ENCODE measurements around the gene KDM4F. TPM values are rescaled to one million over a fixed set of nuclear protein-coding genes. Genes with fewer than 3 reads are reported as not detected.

KDM4F gene
- total and polyA plus RNA-seq, 2 donors (not counting 3 experiments of a cell fraction or from before 2014, with no cell fraction given) = not detected

DNA sequence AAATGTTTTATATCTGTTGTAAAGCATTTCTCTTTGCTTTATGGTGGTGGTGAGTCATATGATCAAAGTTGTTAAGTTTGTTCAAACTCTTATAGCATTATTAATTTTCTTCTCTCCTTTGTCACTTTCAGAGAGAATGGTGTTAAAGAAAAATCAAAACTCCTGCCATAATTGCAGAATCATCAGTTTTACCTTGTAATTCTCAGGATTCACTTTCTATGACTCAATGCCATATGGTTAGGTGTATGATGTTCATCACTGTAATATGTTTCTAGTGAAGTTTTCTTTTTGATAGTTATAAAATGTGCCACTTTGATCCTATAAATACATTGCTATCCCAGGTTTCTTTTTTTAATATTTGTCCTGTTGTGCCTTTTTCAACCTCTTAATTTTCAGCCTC lies 37.8 kb upstream of the KDM4F start:
- FAIRE-seq (no peak), DNase-seq (ENCODE audit: low read depth, low spot score) (no peak)
- ChIA-PET CTCF (no interaction called here), POLR2A (no interaction called here)
- H3K9ac ChIP-seq (replicated peaks; ENCODE audit: extremely low read depth, insufficient read depth, low read length) = no peak overlapping the region
- no peaks in the 10 kb centered on the region for H3K9me3 ChIP-seq (replicated peaks; ENCODE audit: control insufficient read depth, insufficient read depth, low read length)
- no peaks in the 10 kb centered on the region for H3K9me1 ChIP-seq (replicated peaks; ENCODE audit: control insufficient read depth, extremely low read depth, insufficient read depth, low read length)
- no peak overlapping the region for H3K27ac ChIP-seq (ENCODE audit: insufficient read depth, low read depth, low read length)
- no peaks in the 10 kb centered on the region for H3K4me1 ChIP-seq (ENCODE audit: control insufficient read depth, extremely low read depth, insufficient read depth, low read length)
- BruUV-seq (replicated peaks) = no TSS peak
- H2AFZ ChIP-seq (ENCODE audit: low read depth, low read length) = no peak overlapping the region
- H3K4me2 ChIP-seq (ENCODE audit: insufficient read depth, low read length) = no peak overlapping the region
- no peaks in the 10 kb centered on the region for H4K20me1 ChIP-seq (replicated peaks; ENCODE audit: control insufficient read depth, extremely low read depth, insufficient read depth, low read length)
- H3K27me3 ChIP-seq (ENCODE audit: control insufficient read depth in 2 of 2, insufficient read depth in 2 of 2, low read length in 2 of 2) = no peaks in the 10 kb centered on the region
- no peak for TF ChIP-seq MYC (IDR thresholded peaks at IDR 0.05; ENCODE audit: low read depth, low read length)
- TF ChIP-seq CTCF (IDR thresholded peaks at IDR 0.05; ENCODE audit: extremely low read depth in 1 of 2, insufficient read depth in 1 of 2, low read depth in 1 of 2, low read length in 2 of 2) = no peak
- TF ChIP-seq POLR2A (IDR thresholded peaks at IDR 0.05; ENCODE audit: low read depth, low read length) = no peak
- no peak for TF ChIP-seq EZH2 (IDR thresholded peaks at IDR 0.05; ENCODE audit: borderline replicate concordance, low read depth, low read length, severe bottlenecking)
- TF ChIP-seq FOS (IDR thresholded peaks at IDR 0.05; ENCODE audit: borderline replicate concordance, insufficient read depth, low read length) = no peak
- TF ChIP-seq POLR2AphosphoS5 (IDR thresholded peaks at IDR 0.05; ENCODE audit: insufficient read depth, low read depth, low read length) = no peak
- no peak for TF ChIP-seq GATA2 (IDR thresholded peaks at IDR 0.05; ENCODE audit: insufficient read depth, insufficient read length, low read depth, low read length)
- TF ChIP-seq MAX (IDR thresholded peaks at IDR 0.05; ENCODE audit: insufficient read depth, insufficient read length) = no peak
- TF ChIP-seq JUN (IDR thresholded peaks at IDR 0.05; ENCODE audit: borderline replicate concordance, insufficient read depth, insufficient read length, low read depth) = no peak
- no peaks in the 10 kb centered on the region for H3K36me3 ChIP-seq (ENCODE audit: control insufficient read depth in 2 of 2, extremely low read depth in 1 of 2, insufficient read depth in 2 of 2, low read length in 2 of 2)
- dilution Hi-C loops (cut with MboI; ENCODE audit: extremely low pct_ligation_motif_present, low sequenced_read_pairs) (no loop called here), intact Hi-C loops (cut with micrococcal nuclease) (no loop called here)
- no peaks in the 10 kb centered on the region for H3K79me2 ChIP-seq (ENCODE audit: control insufficient read depth, insufficient read depth, low read length)
- no peak overlapping the region for H3K4me3 ChIP-seq (replicated peaks in 1 of 3; ENCODE audit: insufficient read depth in 1 of 3, low read depth in 1 of 3, low read length in 3 of 3)

All from endothelial cell of umbilical vein (primary cell).